ENCODE data around the gene SSC4D.

The SSC4D gene

DNA sequence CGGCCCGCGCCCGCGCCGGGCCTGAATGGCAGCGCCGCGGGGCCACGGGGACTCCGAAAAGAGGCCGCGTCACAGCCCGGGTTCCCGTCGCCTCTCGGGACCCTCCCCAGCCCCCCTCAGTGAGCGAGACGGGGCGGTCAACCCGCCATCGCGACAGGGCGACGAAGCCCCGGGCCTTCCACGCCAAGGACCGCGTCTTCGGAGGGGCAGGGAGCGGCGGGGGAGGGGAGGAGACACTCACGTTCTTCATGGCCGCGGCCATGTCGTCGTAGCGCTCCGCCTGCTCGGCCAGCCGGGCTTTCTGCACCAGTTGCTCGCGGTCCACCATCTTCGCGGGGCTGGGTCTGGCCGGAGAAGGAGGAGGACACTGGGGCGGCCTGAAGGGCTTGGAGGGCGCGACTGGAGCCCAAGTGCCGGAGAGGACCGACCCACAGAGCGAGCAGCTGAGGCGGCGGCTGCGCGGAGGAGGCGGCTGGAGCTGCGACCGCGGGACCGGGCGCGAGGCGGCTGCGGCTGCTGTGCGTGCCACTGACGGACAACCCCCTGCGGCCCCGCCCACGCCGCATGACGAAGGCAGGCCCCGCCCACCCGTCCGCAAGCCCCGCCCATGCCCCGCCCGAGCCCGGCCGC, 50.9 kb downstream of the SSC4D start, which contains the start of gene YWHAG:
Gene YWHAG, minus strand, starts transcription at position 511 of the 630 bp plus-strand sequence. Its CDS starts 183 bp downstream, at position 328.
- intact Hi-C loops (cut with DNase I; ENCODE audit: low total_unique reads): loop anchor here (5.0 kb wide), 1 partner anchor 36 kb away; no protein-coding TSS in a partner anchor
- Histone ChIP-seq H3K27ac (peak within 1 kb of the TSS; percentile 92 to 97), H3K27me3 (no peaks in the 10 kb centered on the region), H3K9me3 (no peaks in the 10 kb centered on the region), H3K36me3 (no peaks in the 10 kb centered on the region), H3K4me3 (peak within 1 kb of the TSS; percentile 66 to 87), H3K4me1 (peaks cover 0 to 46% (median 13%) of the 10 kb centered on the region in 4 donors)
- TF ChIP-seq, protein P1, sequence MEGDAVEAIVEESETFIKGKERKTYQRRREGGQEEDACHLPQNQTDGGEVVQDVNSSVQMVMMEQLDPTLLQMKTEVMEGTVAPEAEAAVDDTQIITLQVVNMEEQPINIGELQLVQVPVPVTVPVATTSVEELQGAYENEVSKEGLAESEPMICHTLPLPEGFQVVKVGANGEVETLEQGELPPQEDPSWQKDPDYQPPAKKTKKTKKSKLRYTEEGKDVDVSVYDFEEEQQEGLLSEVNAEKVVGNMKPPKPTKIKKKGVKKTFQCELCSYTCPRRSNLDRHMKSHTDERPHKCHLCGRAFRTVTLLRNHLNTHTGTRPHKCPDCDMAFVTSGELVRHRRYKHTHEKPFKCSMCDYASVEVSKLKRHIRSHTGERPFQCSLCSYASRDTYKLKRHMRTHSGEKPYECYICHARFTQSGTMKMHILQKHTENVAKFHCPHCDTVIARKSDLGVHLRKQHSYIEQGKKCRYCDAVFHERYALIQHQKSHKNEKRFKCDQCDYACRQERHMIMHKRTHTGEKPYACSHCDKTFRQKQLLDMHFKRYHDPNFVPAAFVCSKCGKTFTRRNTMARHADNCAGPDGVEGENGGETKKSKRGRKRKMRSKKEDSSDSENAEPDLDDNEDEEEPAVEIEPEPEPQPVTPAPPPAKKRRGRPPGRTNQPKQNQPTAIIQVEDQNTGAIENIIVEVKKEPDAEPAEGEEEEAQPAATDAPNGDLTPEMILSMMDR (IDR thresholded peaks at IDR 0.05): no peak
- DNase-seq: peak; percentile 84 to 94

DNA sequence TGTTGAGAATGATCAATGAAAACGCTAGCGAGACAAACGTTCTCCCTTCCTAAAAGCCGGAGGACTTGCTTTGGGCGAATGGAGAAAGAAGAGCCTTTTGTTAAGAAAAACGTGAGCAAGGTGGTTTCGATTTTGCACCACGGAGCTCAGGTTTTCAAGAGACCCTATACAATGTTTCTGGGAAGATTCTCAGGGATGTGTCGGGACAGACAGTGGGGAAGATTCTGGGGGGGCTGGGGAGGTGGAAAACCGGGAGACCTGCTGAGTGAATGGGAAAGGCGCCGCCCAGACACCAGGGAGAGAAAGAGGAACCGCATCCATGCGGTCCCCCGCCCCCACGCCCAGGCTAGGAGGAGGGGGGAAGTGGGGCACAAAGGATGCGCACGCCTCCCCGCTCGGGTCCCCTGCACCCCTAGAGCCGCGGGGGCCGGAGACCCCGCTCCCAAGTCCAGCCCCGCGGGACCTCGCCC, 51.5 kb downstream of the SSC4D start:
- peaks cover 0 to 52% (median 15%) of the 10 kb centered on the region in 4 donors for H3K4me1 ChIP-seq
- no peaks in the 10 kb centered on the region for H3K36me3 ChIP-seq
- H3K4me3 ChIP-seq: peak overlapping the region; percentile 66 to 87
- H3K27ac ChIP-seq: peak overlapping the region; percentile 92 to 97
- H3K9me3 ChIP-seq: no peaks in the 10 kb centered on the region
- DNase-seq: peak; percentile 75 to 86
- intact Hi-C loops (cut with DNase I; ENCODE audit: low total_unique reads): loop anchor here (5.0 kb wide), 1 partner anchor 36 kb away; no protein-coding TSS in a partner anchor
- no peaks in the 10 kb centered on the region for H3K27me3 ChIP-seq
- TF ChIP-seq, protein P1 (IDR thresholded peaks at IDR 0.05): no peak

DNA sequence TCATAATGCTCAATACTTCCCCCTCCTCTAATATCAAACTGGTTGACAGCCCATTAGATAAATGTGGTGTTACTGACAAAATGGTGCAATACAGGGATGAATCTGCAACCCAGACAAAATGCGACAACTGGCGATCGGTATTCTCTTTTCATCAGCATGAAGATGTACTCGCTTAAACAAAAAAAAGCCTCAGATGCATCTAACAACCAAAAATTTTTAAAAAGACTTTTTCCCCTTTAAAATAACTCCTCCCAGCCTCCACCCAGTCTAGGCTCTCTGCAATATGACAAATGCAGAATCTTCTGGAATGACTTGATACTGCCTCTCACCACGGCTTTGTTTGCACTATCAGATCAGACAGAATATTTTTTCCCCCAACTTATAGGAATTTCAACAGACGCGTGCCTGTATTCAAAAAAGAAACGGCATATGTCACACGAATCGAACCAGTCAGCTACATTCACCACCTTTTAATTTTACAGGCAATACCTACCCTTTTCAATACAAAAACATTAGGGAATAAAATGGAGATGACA, 52.0 kb downstream of the SSC4D start:
- peak overlapping the region; percentile 66 to 87 for H3K4me3 ChIP-seq
- DNase-seq: no peak
- no peaks in the 10 kb centered on the region for H3K27me3 ChIP-seq
- H3K36me3 ChIP-seq: no peaks in the 10 kb centered on the region
- H3K27ac ChIP-seq: peak overlapping the region; percentile 92 to 97
- TF ChIP-seq, protein P1 (IDR thresholded peaks at IDR 0.05): no peak
- peaks cover 0 to 57% (median 18%) of the 10 kb centered on the region in 4 donors for H3K4me1 ChIP-seq
- H3K9me3 ChIP-seq: no peaks in the 10 kb centered on the region
- intact Hi-C loops (cut with DNase I; ENCODE audit: low total_unique reads): loop anchor here (5.0 kb wide), 1 partner anchor 35 kb away; no protein-coding TSS in a partner anchor

DNA sequence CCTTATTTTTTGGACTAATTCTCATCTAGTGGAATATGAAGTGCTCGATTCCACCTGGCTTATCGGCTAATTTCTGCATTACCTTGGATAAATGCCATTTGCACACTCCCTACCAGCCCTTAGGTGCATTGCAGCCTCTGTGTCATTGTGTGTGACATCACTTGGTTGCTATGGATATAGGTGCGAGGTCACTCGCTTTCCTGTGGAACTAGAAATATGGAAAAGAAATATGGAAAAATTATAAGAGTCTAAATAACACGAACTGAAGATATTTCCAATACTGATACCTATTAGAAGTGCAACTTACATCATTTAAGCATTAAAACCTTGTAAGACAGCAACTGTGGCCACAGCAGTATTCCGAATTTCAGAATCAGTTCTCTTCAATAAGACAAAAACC, 52.7 kb downstream of the SSC4D start:
- DNase-seq: no peak
- Histone ChIP-seq H3K36me3 (no peaks in the 10 kb centered on the region), H3K9me3 (no peaks in the 10 kb centered on the region), H3K4me3 (peak overlapping the region; percentile 66 to 87), H3K27ac (peak overlapping the region; percentile 92 to 97), H3K4me1 (peaks cover 0 to 64% (median 20%) of the 10 kb centered on the region in 4 donors), H3K27me3 (no peaks in the 10 kb centered on the region)
- intact Hi-C loops (cut with DNase I; ENCODE audit: low total_unique reads): loop anchor here (5.0 kb wide), 1 partner anchor 35 kb away; no protein-coding TSS in a partner anchor
- TF ChIP-seq, protein P1 (IDR thresholded peaks at IDR 0.05): no peak

DNA sequence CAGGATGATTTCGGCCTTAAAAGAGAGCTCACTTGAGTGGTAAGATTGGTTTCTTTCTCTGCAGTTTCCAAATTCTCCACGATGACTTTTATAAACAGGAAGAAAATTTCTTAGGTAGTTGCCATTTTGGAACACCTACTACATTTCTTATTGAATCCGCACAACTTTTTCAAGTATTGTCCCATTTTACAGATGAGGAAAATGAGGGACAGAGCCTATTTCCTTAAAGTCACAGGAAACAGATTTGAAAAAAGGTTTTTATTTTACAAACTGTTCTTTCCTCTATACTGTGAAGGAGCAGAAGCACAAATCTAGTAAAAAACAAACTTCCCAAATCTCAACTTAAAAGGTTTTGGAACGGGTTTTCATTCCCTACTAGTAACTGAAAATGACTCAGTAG, 53.4 kb downstream of the SSC4D start:
- no peaks in the 10 kb centered on the region for H3K9me3 ChIP-seq
- no peak overlapping the region for H3K27ac ChIP-seq
- TF ChIP-seq, protein P1 (IDR thresholded peaks at IDR 0.05): no peak
- H3K4me3 ChIP-seq: no peak overlapping the region
- no peaks in the 10 kb centered on the region for H3K36me3 ChIP-seq
- intact Hi-C loops (cut with DNase I; ENCODE audit: low total_unique reads): loop anchor here (5.0 kb wide), 1 partner anchor 34 kb away; no protein-coding TSS in a partner anchor
- DNase-seq: no peak
- no peaks in the 10 kb centered on the region for H3K27me3 ChIP-seq
- H3K4me1 ChIP-seq: peaks cover 0 to 71% (median 20%) of the 10 kb centered on the region in 4 donors
